GM12878 (cell line): ENCODE measurements around the gene SEC14L6. TPM values are rescaled to one million over a fixed set of nuclear protein-coding genes. Genes with fewer than 3 reads are reported as not detected.
A peak's percentile ranks its signal among the peaks of the same experiment; 100 is the strongest.

ENCODE experiments used
- ATF2 ChIP-seq: IDR thresholded peaks from 2 replicates; pipeline ENCODE4 v1.6.1; 2012; ENCODE audit warnings: low read length, inconsistent platforms
- BHLHE40 ChIP-seq, 2 experiments: fragments of 450-650 bp in 1 of 2; IDR thresholded peaks; 2 replicates each; pipeline ENCODE4 v1.6.1; 2011 to 2017; ENCODE audit warnings: low read depth in 2 of 2, borderline replicate concordance in 1 of 2, improper control_type of control experiment in 1 of 2, low read length in 1 of 2, mild to moderate bottlenecking in 1 of 2
- CBX3 ChIP-seq: fragments of 200-600 bp; sonication (generic); IDR thresholded peaks from 2 replicates; pipeline ENCODE4 v1.6.1; 2016; ENCODE audit warnings: low read depth, borderline replicate concordance
- CHD1 ChIP-seq: IDR thresholded peaks from 2 replicates; pipeline ENCODE4 v1.6.1; 2012; ENCODE audit warnings: low read depth, low read length, improper control_type of control experiment
- E4F1 ChIP-seq: fragments of 450-650 bp; IDR thresholded peaks from 2 replicates; pipeline ENCODE4 v1.6.1; 2018; ENCODE audit warnings: borderline replicate concordance, mild to moderate bottlenecking; ENCODE audit not compliant: partially characterized antibody
- EGR1 ChIP-seq, 2 experiments: IDR thresholded peaks; 1 replicate in 1 of 2; 2 replicates in 1 of 2; pipeline ENCODE4 v1.6.1; 2011 to 2012; ENCODE audit warnings: low read depth in 2 of 2, low read length in 2 of 2, borderline replicate concordance in 1 of 2, mild to moderate bottlenecking in 1 of 2, moderate library complexity in 1 of 2
- MTA2 ChIP-seq: fragments of 450-650 bp; IDR thresholded peaks from 2 replicates; pipeline ENCODE4 v1.6.1; 2016; ENCODE audit warnings: low read depth, mild to moderate bottlenecking, moderate library complexity
- MYB ChIP-seq: fragments of 150-350 bp; IDR thresholded peaks from 2 replicates; pipeline ENCODE4 v1.6.1; 2014; ENCODE audit warnings: mild to moderate bottlenecking, low read depth, low read length, borderline replicate concordance
- NFYB ChIP-seq: IDR thresholded peaks from 2 replicates; pipeline ENCODE4 v1.6.1; 2011; ENCODE audit warnings: low read depth, mild to moderate bottlenecking, low read length, improper control_type of control experiment, moderate library complexity; ENCODE audit not compliant: insufficient read depth
- PAX8 ChIP-seq: fragments of 450-650 bp; IDR thresholded peaks from 2 replicates; pipeline ENCODE4 v1.6.1; 2017; ENCODE audit warnings: mild to moderate bottlenecking, moderate library complexity
- RUNX3 ChIP-seq: IDR thresholded peaks from 2 replicates; pipeline ENCODE4 v1.6.1; 2012; ENCODE audit warnings: low read length, inconsistent platforms
- SIN3A ChIP-seq: IDR thresholded peaks from 2 replicates; pipeline ENCODE4 v1.6.1; 2012; ENCODE audit warnings: low read depth, low read length, improper control_type of control experiment
- SMC3 ChIP-seq: IDR thresholded peaks from 2 replicates; pipeline ENCODE4 v1.6.1; 2011; ENCODE audit warnings: low read length, improper control_type of control experiment, borderline replicate concordance
- STAT1 ChIP-seq: fragments of 450-650 bp; conservative IDR thresholded peaks from 2 replicates; pipeline ENCODE4 v1.6.1; 2014; ENCODE audit warnings: antibody characterized with exemption, mild to moderate bottlenecking
- TBL1XR1 ChIP-seq: IDR thresholded peaks from 2 replicates; pipeline ENCODE4 v1.6.1; 2012; ENCODE audit warnings: low read depth, low read length, improper control_type of control experiment
- USF1 ChIP-seq: IDR thresholded peaks from 2 replicates; pipeline ENCODE4 v1.6.1; 2011; ENCODE audit warnings: borderline replicate concordance, low read depth, mild to moderate bottlenecking, moderate library complexity, mixed read lengths, low read length; ENCODE audit not compliant: insufficient read depth; ENCODE audit errors: extremely low read length
- ZNF24 ChIP-seq: fragments of 450-650 bp; IDR thresholded peaks from 2 replicates; pipeline ENCODE4 v1.6.1; 2017; ENCODE audit warnings: antibody characterized with exemption, mild to moderate bottlenecking
- ZNF384 ChIP-seq: IDR thresholded peaks from 2 replicates; pipeline ENCODE4 v1.6.1; 2012; ENCODE audit warnings: low read depth, mild to moderate bottlenecking, low read length, improper control_type of control experiment, borderline replicate concordance
- polyA plus RNA-seq, 11 experiments: library from polyadenylated mRNA; depleted of rRNA in 4 of 11; unstranded in 6 of 11; stranded (reverse) in 5 of 11; fragments of >200 nt; fragmentation: Nextera tagmentation in 4 of 11; fragmentation: Illumina TruSeq in 1 of 11; extraction: Ambion mirVana in 4 of 11; extraction: Trizol in 1 of 11; gene quantifications; 1 replicate in 1 of 11; 2 replicates in 10 of 11; pipeline versions ENCODE4 v1.2.1 to v1.2.3, GENCODE V29; 2011 to 2016; ENCODE audit warnings: inconsistent platforms in 2 of 11, missing spikeins in 2 of 11, low read depth in 1 of 11
- total RNA-seq, 4 experiments: library from RNA; depleted of rRNA in 3 of 4; stranded (reverse); fragments of >200 nt in 3 of 4; fragmentation: Illumina TruSeq in 1 of 4; extraction: Trizol in 1 of 4; gene quantifications; 2 replicates each; pipeline versions ENCODE4 v1.2.1 to v1.2.3, GENCODE V29; 2013 to 2021
- TF ChIP-seq, protein P1 (sequence below): fragments of 450-650 bp; IDR thresholded peaks from 2 replicates; pipeline ENCODE4 v1.6.1; 2017; ENCODE audit warnings: mild to moderate bottlenecking

SEC14L6 gene
- total and polyA plus RNA-seq, 10 of the 15 experiments (the other 5 are each of a cell fraction or from before 2014, with no cell fraction given) = not detected

GRCh38 chr22:30485362-30485988, 61.1 kb downstream of the SEC14L6 start (continued):
- no peak for TF ChIP-seq E4F1
- no peak for TF ChIP-seq PAX8
- no peak for TF ChIP-seq STAT1
- TF ChIP-seq MTA2 = no peak
- TF ChIP-seq ATF2 = no peak
- no peak for TF ChIP-seq TBL1XR1
- no peak for TF ChIP-seq ZNF384
- no peak for TF ChIP-seq SIN3A
- peak; percentile 88 for TF ChIP-seq SMC3
- TF ChIP-seq, protein P1, sequence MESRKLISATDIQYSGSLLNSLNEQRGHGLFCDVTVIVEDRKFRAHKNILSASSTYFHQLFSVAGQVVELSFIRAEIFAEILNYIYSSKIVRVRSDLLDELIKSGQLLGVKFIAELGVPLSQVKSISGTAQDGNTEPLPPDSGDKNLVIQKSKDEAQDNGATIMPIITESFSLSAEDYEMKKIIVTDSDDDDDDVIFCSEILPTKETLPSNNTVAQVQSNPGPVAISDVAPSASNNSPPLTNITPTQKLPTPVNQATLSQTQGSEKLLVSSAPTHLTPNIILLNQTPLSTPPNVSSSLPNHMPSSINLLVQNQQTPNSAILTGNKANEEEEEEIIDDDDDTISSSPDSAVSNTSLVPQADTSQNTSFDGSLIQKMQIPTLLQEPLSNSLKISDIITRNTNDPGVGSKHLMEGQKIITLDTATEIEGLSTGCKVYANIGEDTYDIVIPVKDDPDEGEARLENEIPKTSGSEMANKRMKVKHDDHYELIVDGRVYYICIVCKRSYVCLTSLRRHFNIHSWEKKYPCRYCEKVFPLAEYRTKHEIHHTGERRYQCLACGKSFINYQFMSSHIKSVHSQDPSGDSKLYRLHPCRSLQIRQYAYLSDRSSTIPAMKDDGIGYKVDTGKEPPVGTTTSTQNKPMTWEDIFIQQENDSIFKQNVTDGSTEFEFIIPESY = no peak
- TF ChIP-seq CHD1 = no peak
- TF ChIP-seq EGR1 (IDR thresholded peaks at IDR 0.05; ENCODE audit: borderline replicate concordance in 1 of 2, low read depth in 2 of 2, low read length in 2 of 2) = no peak
- TF ChIP-seq MYB = no peak
- 0 out of 2 replicates have a peak, but pooled peaks have one; percentile 28 for TF ChIP-seq RUNX3
- no peak for TF ChIP-seq USF1
- TF ChIP-seq ZNF24 = no peak
- TF ChIP-seq NFYB = no peak
- TF ChIP-seq BHLHE40 (IDR thresholded peaks at IDR 0.05; ENCODE audit: borderline replicate concordance in 1 of 2, low read depth in 2 of 2, low read length in 1 of 2) = no peak; a peak in 1 of 4 replicates
- TF ChIP-seq CBX3 = no peak
